HG02981 (cell line): ENCODE results near the gene GPLD1.
A peak's percentile ranks its signal among the peaks of the same experiment; 100 is the strongest.
"Not testable (repeated sequence)": the region's sequence is repeated elsewhere in the genome, so short reads cannot be mapped to it uniquely, and the experiment has no call there.

ENCODE experiments used
- ATAC-seq: cut with Tn5 transposase; IDR thresholded peaks from one replicate; pipeline ENCODE4 v1.9.1; 2021; ENCODE audit warnings: mild to moderate bottlenecking, moderate library complexity; ENCODE audit not compliant: unreplicated experiment

GPLD1 gene

DNA sequence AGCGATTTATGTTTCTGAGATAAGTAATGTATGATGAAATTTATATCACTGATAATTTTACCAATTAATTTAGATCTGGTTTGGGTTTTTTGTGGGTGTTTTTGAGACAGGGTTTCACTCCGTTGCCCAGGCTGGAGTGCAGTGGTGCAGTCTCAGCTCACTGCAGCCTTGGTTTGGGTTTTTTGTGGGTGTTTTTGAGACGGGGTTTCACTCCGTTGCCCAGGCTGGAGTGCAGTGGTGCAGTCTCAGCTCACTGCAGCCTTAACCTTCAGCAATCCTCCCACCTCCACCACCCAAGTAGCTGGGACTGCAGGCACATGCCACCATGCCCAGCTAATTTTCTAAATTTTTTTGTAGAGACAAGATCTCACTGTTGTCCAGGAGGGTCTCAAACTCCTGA is 73.6 kb downstream of the GPLD1 start:
- ATAC-seq = no peak

DNA sequence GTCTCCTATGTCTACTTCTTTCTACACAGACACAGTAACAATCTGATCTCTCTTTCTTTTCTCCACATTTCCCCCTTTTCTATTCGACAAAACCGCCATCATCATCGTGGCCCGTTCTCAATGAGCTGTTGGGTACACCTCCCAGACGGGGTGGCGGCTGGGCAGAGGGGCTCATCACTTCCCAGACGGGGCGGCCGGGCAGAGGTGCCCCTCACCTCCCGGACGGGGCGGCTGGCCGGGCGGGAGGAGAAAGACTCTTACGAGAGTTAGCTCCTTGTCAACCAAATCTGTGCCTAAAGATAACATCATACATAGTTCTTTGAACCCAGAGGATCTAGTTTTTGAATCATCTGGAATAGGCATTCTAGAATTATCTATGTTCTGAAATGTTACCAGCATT is 74.8 kb downstream of the GPLD1 start:
- not testable (repeated sequence) for ATAC-seq

- ATAC-seq = no peak
These were observed 77.1 kb downstream of the GPLD1 start for GRCh38 chr6:24412294-24412693.

- ATAC-seq = no peak
These were observed 78.8 kb downstream of the GPLD1 start for GRCh38 chr6:24410622-24411021.

- peak; percentile 79 for ATAC-seq
These were observed 80.5 kb downstream of the GPLD1 start for GRCh38 chr6:24408719-24409410.

DNA sequence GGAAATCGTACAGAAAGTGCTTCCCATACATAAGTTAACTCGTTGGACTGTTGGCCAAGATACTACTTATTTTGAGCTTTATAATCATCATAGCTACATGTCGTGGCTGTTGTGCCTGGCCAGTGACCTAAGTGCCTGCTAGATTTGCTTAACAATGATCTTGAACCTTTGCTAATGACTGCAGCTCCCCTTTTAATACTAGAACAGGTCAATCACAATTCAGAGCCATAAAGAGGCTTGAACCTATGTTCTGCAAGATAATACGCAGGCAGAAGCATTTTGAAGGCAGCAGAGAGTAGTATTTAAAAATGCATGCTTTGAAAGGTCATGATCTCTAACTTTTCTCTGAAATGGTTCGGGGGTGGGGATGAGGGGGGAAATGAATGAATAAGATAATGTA is 84.1 kb downstream of the GPLD1 start:
- ATAC-seq = no peak

- ATAC-seq = no peak
These were observed 85.9 kb downstream of the GPLD1 start for GRCh38 chr6:24403501-24403824.

- ATAC-seq = peak; percentile 87
These were observed 86.5 kb downstream of the GPLD1 start, which contains the start of gene MRS2 for GRCh38 chr6:24402697-24403500. Gene MRS2 (plus strand): TSS chr6:24402936. CDS start chr6:24403047, 111 bp downstream.

DNA sequence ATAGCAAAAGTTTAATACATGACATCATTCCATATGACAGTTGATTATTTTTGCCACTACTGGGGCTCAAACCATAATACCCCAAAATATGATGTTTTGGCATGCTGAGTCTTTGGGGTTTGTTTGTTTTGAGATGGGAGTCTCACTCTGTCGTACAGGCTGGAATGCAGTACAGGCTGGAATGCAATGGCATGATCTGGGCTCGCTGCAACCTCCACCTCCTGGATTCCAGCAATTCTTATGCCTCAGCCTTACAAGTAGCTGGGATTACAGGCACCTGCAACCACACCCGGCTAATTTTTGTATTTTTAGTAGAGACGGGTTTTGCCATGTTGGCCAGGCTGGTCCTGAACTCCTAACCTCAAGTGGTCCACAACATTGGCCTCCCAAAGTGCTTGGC is 87.9 kb downstream of the GPLD1 start:
- ATAC-seq = no peak

DNA sequence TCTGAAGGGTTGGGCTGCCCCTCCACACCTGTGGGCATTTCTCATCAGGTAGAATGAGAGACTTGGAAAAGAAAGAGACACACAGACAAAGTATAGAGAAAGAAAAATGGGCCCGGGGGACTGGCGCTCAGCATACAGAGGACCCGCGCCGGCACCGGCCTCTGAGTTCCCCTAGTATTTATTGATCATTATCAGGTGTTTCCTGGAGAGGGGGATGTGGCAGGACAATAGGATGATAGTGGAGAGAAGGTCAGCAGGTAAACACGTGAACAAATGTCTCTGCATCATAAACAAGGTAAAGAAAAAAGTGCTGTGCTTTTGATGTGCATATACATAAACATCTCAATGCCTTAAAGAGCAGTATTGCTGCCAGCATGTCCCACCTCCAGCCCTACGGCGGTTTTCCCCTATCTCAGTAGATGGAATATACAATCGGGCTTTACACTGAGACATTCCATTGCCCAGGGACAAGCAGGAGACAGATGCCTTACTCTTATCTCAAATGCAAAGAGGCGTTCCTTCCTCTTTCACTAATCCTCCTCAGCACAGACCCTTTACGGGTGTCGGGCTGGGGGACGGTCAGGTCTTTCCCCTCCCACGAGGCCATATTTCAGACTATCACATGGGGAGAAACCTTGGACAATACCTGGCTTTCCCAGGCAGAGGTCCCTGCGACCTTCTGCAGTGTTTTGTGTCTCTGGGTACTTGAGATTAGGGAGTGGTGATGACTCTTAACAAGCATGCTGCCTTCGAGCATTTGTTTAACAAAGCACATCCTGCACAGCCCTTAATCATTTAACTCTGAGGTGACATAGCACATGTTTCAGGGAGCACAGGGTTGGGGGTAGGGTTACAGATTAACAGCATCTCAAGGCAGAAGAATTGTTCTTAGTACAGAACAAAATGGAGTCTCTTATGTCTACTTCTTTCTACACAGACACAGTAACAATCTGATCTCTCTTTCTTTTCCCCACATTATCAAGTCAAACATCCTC is 89.0 kb downstream of the GPLD1 start:
- ATAC-seq = not testable (repeated sequence)

DNA sequence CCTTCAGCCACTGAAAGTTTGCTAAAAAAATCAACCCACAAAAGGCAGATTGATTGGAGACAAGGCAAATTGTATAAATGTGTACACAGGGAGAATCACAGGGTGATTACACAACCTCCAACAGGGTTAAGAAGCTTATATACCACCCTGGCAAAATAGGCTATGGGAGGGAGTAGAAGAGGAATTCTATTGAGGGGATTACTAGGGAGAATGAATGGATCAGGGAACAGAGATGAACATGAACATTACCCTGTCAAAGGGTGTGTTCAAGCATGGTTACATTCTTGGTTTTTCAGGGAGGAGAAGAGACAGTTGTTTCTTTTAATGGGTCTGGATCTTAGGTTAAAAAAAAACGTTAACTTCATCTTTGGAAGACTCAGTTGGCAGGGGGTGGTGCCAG is 91.7 kb downstream of the GPLD1 start:
- ATAC-seq = no peak

DNA sequence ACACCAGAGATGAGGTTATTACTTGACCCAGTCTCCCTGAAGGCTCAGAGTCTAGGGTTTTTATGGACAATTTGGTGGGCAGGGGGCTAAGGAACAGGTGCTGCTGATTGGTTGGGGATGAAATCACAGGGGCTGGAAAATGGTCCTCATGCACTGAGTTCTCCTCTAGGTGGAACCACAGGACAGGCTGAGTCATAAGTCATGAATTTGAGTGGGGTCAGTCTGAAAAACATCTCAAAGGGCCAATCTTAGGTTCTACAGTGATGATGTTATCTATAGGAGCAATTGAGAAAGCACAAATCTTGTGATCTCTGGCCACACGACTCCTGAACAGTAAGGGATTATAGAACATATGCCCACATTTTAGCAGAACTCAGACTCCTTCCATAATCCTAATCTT is 92.6 kb downstream of the GPLD1 start:
- no peak for ATAC-seq

DNA sequence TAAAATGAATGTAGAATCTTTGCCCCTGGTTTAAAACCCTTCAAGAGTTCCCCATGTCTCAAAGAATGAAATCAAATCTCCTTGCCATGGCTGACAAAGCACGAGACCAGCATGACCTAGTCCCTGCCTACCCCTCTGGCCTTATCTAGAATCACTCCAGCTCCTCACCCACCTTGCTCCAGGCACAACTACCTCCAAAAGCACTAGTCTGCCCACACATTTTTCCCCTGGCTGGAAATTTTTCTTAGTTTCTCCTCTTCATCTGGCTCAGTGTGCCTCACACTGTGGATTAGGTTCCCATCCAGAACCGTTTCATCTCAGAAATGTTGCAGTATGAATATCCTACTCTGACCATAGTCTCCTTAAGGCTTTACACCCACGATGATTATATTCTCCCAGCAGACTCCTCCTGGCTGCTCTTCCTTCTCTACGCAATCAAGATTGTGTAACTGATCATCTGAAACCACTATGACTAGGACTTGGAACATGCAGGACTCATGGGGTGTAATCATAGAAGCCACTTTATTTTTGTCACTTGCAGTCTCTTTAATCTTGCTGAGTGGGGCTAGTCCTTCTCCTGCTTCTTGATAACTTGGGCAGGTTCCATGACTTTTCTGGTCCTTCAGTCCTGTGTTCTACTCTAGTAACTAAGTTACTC is 94.5 kb downstream of the GPLD1 start:
- ATAC-seq = no peak

GRCh38 chr6:24394061-24394779 is 95.2 kb downstream of the GPLD1 start:
- no peak for ATAC-seq

DNA sequence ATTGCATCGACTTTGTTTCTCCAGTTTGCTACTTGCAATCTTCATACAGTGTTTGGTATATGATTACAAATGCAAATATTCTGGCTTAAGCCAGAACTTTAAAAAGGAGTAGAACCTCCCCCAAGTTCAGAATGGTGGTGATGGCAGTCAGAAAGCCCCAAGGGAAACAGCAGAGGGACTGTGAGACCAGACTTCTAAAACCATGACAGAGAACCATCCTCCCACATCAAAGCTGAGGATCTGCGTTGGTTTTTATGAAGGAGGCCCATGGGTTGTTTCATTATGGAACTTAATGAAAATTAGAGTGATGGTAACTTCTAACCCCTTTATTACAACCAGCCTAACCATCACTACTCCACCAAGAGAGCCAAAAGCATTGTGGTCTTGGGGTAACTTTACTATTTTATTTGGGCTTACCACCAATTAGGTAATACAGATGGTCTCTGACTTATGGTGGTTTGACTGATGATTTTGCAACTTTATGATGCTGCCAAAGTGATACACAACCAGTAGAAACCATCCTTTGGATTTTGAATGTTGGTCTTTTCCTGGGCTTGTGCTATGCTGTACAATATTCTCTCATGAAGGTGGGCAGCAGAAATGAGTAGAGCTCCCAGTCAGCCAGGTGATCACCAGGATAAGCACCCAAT is 97.5 kb downstream of the GPLD1 start:
- peak; percentile 96 for ATAC-seq

GRCh38 chr6:24391208-24391607 is 98.2 kb downstream of the GPLD1 start:
- ATAC-seq = no peak

DNA sequence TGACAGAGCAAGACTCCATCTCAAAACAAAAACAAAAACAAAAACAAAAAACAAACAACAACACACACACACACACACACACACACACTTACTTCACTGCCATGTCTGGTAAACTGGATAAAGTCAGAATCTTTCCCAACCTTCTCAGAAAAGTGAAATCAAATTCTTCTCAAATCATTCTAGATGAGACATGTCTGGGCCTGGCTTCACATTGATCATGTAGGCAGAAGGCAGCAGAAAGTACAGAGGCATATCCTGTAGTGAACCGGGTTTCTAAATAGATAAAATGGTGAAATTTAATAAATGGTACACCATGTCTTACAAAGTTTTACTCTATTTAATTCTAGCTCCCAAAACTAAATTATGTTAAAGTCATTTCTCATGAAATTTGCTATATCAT is 101.6 kb downstream of the GPLD1 start:
- ATAC-seq = no peak

DNA sequence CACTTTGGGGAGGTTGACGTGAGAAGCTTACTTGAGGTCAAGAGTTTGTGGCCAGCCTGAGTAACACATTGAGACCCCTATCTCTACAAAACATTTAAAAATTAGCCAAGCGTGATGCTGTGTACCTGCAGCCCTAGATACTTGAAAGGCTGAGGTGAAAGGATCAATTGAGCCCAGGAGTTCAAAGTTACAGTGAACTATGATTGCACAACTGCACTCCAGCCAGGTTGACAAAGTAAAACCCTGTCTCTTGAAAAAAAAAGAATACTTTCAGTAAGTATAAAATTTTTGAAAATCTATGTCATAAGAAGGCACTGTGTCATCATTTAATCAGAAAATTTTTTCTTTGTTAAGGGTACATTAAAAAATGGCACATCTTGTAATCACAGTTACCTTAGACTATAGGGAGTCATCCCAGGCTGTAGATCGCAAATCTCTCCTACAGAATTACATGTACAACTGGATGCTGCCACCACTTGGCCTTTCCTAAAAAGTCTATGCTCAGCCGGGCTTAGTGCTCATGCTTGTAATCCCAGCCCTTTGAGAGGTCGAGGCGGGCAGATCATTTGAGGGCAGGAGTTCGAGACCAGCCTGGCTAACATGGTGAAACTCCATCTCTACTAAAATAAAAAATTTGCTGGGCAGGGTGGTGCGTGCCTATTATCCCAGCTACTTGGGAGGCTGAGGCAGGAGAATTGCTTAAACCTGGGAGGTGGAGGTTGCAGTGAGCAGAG is 103.7 kb downstream of the GPLD1 start:
- ATAC-seq = peak; percentile 72
